Mammary epithelial cell (primary cell): ENCODE results near the gene RAX2.
"Not testable (repeated sequence)": the region's sequence is repeated elsewhere in the genome, so short reads cannot be mapped to it uniquely, and the experiment has no call there.

Experiments used
- CTCF ChIP-seq, 2 donors: IDR thresholded peaks in 1 of 2; conservative IDR thresholded peaks in 1 of 2; 2 replicates each; pipeline ENCODE4 v1.5.1; 2011 to 2012; ENCODE audit warnings: inconsistent platforms in 2 of 2, low read length in 2 of 2, mild to moderate bottlenecking in 2 of 2, control low read depth in 1 of 2, low read depth in 1 of 2; ENCODE audit not compliant: insufficient read depth in 1 of 2; ENCODE audit errors: extremely low read depth in 1 of 2
- EZH2 ChIP-seq: IDR thresholded peaks from 2 replicates; pipeline ENCODE4 v1.6.1; 2012; ENCODE audit warnings: low read length, inconsistent platforms, borderline replicate concordance

- not testable (repeated sequence) for TF ChIP-seq EZH2; CTCF (conservative IDR thresholded peaks at IDR 0.05 in 1 of 2, IDR thresholded peaks at IDR 0.05 in 1 of 2; ENCODE audit: extremely low read depth in 1 of 2, insufficient read depth in 1 of 2, low read depth in 1 of 2, low read length in 2 of 2)
These were observed 13.7 kb downstream of the RAX2 start for GRCh38 chr19:3758297-3758696.
